Raji (cell line): ENCODE data around the gene NDE1.

ENCODE experiments used
- POLR2A ChIP-seq: IDR thresholded peaks from 2 replicates; pipeline ENCODE4 v1.6.1; 2011; ENCODE audit warnings: low read depth, low read length, control low read depth; ENCODE audit not compliant: insufficient read depth

The NDE1 gene

DNA sequence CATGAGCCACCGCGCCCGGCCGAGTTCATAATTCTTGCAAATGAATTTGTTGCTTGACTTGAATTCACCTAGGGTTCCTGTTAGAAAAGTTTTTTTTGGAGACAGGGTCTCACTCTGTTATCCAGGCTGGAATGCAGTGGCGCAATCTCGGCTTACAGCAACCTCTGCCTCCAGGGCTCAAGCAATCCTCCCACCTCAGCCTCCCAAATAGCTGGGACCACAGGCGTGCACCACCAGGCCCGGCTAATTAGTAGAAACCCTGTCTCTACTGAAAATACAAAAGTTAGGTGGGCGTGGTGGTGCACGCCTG is 107.0 kb downstream of the NDE1 start:
- no peak for TF ChIP-seq POLR2A

DNA sequence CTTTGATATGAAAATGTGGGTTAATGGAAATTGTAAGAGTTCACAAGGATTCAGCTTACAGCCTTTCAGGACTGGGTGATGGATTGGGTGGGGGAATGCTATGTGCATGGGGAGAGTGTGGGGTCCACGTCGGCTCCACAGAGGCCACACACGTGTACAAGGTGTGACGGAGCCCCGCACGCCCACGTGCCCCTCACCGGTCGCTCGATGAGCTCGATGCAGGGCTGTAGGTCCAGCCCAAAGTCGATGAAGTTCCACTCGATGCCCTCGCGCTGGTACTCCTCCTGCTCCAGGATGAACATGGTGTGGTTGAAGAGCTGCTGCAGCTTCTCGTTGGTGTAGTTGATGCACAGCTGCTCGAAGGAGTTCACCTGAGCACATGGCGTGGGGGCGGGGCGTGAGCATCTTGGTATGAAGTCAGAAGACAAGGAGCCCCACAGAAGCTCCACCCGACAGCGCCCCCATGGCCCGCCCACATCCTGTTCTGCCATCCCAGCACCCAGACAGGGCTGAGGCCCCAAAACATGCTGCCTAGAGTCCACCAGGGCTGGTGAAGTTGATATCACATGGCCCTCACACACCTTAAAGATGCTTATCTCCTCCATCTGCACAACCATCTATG is 107.7 kb downstream of the NDE1 start:
- no peak for TF ChIP-seq POLR2A

DNA sequence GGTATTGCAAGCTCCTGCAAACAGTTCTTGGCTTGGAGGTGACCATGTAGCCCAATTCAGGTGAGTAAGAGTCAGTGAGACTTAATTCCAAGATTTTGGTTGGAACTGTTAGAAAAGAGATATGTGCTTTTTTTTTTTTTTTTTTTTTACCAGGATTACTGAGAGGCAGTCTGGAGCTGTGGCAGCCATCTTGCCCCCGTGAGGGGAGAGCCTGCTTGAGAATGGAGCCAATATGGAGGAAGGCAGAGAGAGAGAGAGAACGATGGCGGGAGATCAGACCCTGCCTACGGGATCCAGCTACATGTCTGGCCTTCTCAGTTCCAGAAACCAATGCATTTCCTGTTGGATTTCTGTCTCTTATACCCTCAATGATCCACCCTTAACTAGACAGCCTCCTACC is 109.0 kb downstream of the NDE1 start:
- no peak for TF ChIP-seq POLR2A

DNA sequence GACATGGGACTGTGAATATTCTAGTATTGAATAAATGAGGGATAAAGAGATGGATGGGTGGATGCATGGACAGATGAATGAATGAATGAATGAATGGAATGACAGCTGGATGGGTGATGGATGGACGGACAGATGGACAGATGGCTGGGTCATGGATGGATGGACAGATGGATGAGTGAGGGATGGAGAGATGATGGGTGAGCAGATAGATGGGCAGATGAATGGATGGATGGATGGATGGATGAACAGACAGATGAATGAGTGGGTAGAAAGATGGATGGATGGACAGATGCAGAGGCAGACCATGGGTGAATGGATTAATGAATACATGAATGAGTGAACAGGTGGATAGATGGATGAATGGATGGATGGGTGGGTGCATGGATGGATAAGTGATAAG is 110.1 kb downstream of the NDE1 start:
- no peak for TF ChIP-seq POLR2A

DNA sequence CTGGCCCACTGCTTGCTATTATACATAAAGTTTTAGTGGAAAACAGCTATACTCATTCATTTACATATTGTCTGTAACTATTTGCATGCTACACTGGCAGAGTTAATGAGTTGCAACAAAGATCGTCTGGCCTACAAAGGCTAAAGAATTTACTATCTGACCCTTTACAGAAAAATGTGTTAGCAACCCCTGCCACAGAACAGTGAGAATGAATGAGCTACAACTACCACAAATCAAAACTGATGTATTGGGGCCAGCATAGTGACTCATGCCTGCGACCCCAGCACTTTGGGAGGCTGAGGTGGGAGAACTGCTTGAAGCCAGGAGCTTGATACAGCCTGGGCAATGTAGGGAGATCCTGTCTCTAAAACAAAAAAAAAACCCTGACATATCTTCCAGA is 114.1 kb downstream of the NDE1 start:
- TF ChIP-seq POLR2A = no peak

DNA sequence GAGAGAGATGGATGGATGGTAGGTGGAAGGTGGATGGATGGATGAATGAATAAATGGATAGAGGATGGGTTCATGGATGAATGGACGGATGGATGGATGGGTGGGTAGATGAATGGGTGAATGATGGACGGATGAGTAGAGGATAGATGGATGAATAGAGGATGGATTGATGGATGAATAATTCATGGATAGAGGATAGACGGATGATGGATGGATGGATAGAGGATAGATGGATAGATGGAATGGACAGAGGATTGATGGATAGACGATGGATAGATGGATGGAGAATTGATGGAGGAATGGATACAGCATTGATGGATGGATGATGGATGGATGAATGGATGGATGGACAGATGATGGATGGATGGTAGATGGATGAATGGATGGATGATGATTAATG is 115.1 kb downstream of the NDE1 start:
- no peak for TF ChIP-seq POLR2A

DNA sequence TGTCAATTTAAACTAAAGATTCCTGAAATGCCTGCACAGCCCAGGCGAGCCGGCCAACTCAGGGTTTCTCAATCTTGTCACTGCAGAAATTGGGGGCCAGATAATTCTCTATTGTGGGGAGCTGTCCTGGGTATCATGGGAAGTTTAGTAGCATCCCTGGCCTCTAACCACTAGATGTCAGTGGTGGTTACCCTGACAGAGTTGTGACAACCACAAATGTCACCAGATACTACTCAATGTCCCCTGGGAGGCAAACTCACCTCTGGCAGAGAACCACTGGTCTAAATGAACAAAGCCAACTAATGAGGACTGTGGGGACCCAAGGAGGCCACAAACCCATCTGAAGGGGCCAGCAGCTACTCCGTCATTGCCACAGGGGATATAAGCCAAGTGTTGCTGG is 115.8 kb downstream of the NDE1 start:
- TF ChIP-seq POLR2A = no peak

DNA sequence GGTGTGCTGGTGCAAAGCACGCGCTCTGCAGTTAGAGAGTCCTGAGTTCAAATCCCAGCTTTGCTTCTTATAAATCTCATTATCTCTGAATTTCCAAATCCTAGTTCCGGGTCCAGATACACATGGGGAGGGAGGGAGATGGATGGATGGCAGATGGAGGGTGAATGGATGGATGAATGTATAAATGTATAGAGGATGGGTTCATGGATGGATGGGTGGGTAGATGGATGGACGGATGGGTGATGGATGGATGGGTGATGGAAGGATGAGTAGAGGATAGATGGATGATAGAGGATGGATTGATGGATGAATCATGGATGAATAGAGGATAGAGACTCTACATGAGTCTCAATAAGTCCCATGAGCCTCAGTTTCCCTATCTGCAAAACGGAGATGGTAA is 116.9 kb downstream of the NDE1 start:
- TF ChIP-seq POLR2A = no peak

DNA sequence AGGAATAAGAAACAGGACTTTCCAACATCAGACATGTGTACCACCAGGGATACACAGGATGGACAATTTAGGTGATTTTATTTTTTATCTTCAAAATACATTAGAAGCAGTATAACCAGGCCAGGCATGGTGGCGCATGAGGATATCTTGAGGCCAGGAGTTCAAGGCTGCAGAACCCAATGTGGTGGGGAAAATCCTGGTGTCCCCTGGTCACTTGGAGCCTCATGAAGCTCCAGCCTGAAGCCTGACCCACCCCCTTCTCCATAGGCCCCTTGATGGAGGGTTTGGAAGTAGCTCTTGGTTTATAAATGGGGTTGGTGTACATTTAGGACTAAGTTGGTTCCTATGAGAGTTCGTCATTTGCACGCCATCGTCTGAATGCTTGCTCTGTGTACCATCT is 118.2 kb downstream of the NDE1 start:
- no peak for TF ChIP-seq POLR2A

DNA sequence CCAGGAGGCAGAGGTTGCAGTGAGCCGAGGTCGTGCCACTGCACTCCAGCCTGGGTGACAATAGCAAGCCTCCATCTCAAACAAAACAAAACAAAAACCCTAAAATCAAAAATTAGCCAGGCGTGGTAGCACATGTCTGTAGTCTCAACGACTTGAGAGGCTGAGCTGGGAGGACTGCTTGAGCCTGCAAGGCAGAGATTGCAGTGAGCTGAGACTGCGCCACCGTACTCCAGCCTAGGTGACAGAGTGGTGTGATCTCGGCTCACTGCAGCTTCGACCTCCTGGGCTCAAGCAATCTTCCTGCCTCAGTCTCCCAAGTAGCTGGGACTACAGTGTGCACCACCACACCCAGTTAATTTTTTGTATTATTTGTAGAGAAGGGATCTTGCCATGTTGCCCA is 119.2 kb downstream of the NDE1 start:
- no peak for TF ChIP-seq POLR2A

DNA sequence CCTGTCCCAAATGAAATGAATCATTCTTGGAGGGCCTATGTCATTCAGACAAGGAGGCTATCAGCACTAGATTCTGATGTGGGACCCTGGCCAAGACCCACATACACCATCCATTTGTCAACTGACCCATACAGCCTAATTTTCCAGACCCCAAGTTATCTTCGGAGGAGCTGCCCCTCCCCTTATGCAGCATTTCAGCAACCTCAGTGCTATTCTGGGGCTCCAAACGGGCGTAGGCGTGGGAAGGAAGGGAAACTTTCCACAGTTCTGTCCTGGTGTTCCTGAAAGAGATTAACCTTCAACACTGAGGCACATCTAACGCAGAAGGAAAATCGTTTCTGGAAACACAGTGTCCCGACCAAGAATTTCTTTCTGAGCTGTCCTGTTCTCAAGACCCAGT is 120.1 kb downstream of the NDE1 start:
- TF ChIP-seq POLR2A = no peak

DNA sequence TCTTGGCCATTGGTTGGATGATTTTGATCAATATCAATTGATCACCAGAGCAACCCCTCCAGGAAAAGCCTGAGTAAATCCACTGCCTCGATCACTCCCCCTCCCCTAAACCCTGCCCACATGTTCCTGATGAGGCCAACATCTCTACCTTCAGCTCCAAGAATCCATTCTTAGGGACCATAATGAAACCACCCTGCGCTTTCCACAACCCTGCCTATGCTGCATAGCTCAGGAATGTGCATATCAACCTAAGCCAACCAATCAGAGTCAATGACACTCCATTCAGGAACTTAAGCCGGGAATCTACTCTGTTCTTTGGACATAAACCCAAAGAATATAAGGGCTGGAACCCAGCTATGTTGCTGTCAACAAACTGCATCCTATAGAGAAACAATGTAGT is 120.5 kb downstream of the NDE1 start:
- no peak for TF ChIP-seq POLR2A

DNA sequence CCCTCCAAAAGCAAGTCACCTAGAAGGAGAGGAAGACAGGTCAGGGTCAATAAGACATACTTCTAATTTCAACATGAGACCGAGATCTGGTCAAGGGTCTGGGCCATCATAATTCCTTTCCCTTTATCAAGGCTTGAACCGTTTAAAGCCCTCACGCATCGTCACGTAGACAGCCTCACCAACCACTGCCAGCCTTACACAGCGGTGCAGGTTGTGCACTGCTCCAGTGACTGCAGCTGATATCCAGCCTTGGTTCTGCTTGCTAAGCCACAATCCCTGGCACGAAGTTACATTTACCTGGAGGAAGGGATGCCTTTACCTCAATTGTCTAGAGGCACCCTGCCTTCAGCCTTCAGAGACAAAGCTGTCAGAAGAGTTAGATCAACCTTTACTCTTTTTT is 121.6 kb downstream of the NDE1 start:
- TF ChIP-seq POLR2A = no peak

DNA sequence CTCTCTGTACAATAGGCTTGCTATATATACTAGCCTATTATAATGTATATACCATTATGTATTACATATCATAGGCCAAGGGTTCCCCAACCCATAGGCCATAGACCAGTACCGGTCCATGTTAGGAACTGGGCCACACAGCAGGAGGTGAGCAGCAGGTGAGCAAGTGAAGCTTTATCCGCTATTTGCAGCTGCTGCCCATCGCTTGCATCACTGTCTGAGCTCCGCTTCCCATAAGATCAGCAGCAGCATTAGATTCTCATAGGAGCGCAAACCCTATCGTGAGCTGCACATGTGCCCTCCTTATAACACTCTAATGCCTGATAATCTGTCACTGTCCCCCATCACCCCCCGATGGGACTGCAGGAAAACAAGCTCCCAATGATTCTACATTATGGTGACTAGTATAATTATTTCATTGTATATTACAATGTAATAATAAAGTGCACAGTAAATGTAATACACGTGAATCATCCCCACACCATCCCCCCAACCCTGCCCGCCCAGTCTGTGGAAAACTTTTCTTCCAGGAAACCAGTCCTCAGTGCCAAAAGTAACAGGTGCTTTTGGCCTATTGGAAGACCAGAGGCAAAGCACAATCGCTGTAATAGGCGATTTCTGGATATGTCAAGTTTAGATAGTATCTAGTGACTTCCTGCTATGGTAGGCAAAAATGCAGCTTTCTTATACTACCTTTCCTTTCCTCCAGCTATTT is 122.7 kb downstream of the NDE1 start:
- TF ChIP-seq POLR2A = no peak

DNA sequence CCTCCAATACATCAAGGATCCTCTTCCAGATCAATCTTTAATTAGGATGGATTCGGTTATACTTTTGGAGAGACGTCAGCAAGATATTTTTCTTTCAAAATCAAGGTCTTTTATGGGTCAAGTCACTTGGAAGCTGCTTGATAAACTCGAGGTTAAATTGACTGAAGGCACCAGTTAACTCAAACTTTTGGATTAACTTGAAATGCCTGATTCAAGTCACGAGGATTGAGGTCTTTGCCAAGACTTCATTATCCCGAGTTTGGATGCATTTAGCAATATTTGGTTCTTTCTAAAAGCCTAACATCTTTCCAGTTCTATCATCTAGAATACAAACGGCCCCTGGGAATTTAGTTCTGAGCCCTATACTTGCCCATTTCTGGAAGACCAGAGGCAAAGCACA is 123.9 kb downstream of the NDE1 start:
- no peak for TF ChIP-seq POLR2A

DNA sequence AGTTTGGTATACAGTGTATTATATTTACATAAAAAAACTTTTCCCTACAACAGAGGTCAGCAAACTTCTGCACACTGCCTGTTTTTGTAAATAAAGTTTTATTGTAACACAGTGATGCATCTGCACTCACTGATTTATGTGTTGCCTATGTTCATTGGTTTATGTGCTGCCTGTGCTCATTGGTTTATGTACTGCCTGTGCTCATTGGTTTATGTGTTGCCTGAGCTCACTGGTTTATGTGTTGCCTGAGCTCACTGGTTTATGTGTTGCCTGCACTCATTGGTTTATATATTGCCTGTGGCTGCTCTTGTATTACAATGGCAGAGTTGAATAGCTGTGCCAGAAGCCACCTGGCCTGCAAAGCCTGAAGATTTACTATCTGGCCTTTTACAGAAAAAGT is 125.2 kb downstream of the NDE1 start:
- TF ChIP-seq POLR2A = no peak

DNA sequence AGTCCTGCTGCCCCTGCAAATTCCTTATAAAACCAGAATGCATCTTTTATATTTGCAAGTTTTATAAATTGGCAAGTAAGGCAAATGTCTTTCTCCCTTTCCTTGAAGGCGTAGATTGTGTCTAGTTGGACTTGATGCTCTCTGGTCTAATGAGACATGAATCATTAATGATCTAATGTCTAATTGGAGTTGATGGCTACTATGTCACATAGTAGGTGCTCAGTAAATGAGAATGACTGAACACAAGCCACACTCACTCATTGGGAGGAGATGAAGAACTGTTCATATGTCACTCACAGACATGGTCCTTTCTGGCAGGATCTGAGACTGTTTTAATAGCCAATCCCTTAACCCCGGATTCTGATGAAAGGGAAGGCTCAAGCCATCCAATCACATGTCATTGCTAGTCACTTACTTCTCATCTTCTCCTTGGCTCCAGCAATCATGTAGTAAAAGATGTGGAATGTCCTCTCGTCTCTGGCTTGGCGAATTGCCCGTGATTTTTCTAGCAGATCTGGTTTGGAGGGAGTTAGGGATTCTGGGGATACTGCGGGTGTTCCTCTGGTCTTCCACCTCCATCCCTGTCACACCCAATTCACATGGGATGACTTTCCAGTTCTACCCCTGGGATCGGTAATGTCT is 125.7 kb downstream of the NDE1 start:
- no peak for TF ChIP-seq POLR2A
